DND-41 (cell line): ENCODE results near the gene KAZN.

ENCODE experiments used
- ATAC-seq: fragments of 200-7000 bp; cut with Tn5 transposase; 3 replicates; pipeline ENCODE4 v1.9.1; 2021; ENCODE audit warnings: low read depth; ENCODE audit not compliant: insufficient read depth
- DNase-seq: peaks from one replicate; pipeline ENCODE4 v3.0.0-alpha.2; 2020
- H2AFZ ChIP-seq: 2 replicates; pipeline ENCODE4 v1.6.0; 2012; ENCODE audit warnings: low read depth, low read length
- H3K27ac ChIP-seq: 2 replicates; pipeline ENCODE4 v1.5.1; 2012; ENCODE audit warnings: low read length, inconsistent platforms
- H3K27me3 ChIP-seq: fragments of 200-600 bp; sonication (generic); 2 replicates; pipeline ENCODE4 v1.6.0; 2012; ENCODE audit warnings: low read length, mild to moderate bottlenecking, inconsistent platforms; ENCODE audit not compliant: insufficient read depth, poor library complexity
- H3K36me3 ChIP-seq: 2 replicates; pipeline ENCODE4 v1.5.1; 2012; ENCODE audit warnings: low read length, inconsistent platforms; ENCODE audit not compliant: insufficient read depth
- H3K4me1 ChIP-seq: 2 replicates; pipeline ENCODE4 v1.5.1; 2012; ENCODE audit warnings: mild to moderate bottlenecking, low read length; ENCODE audit not compliant: insufficient read depth
- H3K4me2 ChIP-seq: 2 replicates; pipeline ENCODE4 v1.6.0; 2012; ENCODE audit warnings: mild to moderate bottlenecking, moderate library complexity, low read length, inconsistent platforms; ENCODE audit not compliant: insufficient read depth
- H3K4me3 ChIP-seq, 2 experiments: fragments of 200-600 bp in 1 of 2; shearing (Covaris generic) in 1 of 2; 2 replicates each; pipeline ENCODE4 v1.5.1; 2012 to 2016; ENCODE audit warnings: inconsistent platforms in 2 of 2, low read length in 2 of 2, mild to moderate bottlenecking in 2 of 2, low read depth in 1 of 2, moderate library complexity in 1 of 2
- H3K79me2 ChIP-seq: 2 replicates; pipeline ENCODE4 v1.6.0; 2012; ENCODE audit warnings: low read length, inconsistent platforms; ENCODE audit not compliant: insufficient read depth
- H3K9ac ChIP-seq: 2 replicates; pipeline ENCODE4 v1.6.0; 2012; ENCODE audit warnings: low read depth, mild to moderate bottlenecking, inconsistent platforms, low read length, moderate library complexity
- H3K9me3 ChIP-seq: 2 replicates; pipeline ENCODE4 v1.5.1; 2012; ENCODE audit warnings: low read length, moderate library complexity, mild to moderate bottlenecking, inconsistent platforms; ENCODE audit not compliant: insufficient read depth, severe bottlenecking
- H4K20me1 ChIP-seq: 2 replicates; pipeline ENCODE4 v1.6.0; 2012; ENCODE audit warnings: low read length; ENCODE audit not compliant: insufficient read depth
- EZH2 ChIP-seq: IDR thresholded peaks from 3 replicates; pipeline ENCODE4 v1.6.1; 2012; ENCODE audit warnings: borderline replicate concordance, low read depth, mild to moderate bottlenecking, moderate library complexity, low read length, inconsistent platforms; ENCODE audit not compliant: severe bottlenecking
- TF ChIP-seq, protein P1 (sequence below): IDR thresholded peaks from 2 replicates; pipeline ENCODE4 v1.5.1; 2012; ENCODE audit warnings: borderline replicate concordance, low read length, moderate library complexity, mild to moderate bottlenecking; ENCODE audit not compliant: poor library complexity, severe bottlenecking; ENCODE audit errors: extremely low read depth

Gene KAZN

DNA sequence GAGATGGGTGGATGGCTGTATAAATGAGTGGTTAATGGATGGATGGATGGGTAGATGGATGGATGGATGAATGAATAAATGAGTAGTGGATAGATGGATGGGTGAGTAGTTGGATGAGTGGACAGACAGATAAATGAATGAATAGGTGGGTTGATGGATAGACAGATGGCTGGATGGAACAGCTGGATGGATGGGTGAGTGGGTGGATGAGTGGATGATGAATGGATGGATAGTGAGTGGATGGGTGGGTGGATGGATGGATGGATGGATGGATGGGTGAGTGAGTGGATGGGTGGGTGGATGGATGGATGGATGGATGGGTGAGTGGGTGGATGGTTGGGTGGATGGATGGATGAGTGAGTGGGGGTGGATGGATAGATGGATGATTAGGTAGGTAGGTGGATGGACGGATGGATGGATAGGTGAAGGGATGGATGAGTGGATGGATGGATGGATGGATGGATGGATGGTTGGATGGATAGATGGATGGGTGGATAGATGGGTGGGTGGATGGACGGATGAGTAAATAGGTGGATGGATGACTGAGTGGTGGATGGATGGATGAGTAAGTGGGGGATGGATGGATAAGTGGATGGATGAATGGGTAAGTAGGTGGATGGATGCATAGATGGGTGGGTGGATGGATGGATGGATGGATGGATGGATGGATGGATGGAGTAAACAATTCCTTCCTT is 246.6 kb downstream of the KAZN start:
- no peak for ATAC-seq
- DNase-seq = no peak
- H4K20me1 ChIP-seq = no peaks in the 10 kb centered on the region
- no peak overlapping the region for H3K27ac ChIP-seq
- peaks cover 18% of the 10 kb centered on the region for H3K9me3 ChIP-seq
- H3K4me2 ChIP-seq = no peak overlapping the region
- no peaks in the 10 kb centered on the region for H3K36me3 ChIP-seq
- TF ChIP-seq EZH2 = no peak
- TF ChIP-seq, protein P1, sequence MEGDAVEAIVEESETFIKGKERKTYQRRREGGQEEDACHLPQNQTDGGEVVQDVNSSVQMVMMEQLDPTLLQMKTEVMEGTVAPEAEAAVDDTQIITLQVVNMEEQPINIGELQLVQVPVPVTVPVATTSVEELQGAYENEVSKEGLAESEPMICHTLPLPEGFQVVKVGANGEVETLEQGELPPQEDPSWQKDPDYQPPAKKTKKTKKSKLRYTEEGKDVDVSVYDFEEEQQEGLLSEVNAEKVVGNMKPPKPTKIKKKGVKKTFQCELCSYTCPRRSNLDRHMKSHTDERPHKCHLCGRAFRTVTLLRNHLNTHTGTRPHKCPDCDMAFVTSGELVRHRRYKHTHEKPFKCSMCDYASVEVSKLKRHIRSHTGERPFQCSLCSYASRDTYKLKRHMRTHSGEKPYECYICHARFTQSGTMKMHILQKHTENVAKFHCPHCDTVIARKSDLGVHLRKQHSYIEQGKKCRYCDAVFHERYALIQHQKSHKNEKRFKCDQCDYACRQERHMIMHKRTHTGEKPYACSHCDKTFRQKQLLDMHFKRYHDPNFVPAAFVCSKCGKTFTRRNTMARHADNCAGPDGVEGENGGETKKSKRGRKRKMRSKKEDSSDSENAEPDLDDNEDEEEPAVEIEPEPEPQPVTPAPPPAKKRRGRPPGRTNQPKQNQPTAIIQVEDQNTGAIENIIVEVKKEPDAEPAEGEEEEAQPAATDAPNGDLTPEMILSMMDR = no peak
- no peaks in the 10 kb centered on the region for H3K27me3 ChIP-seq
- H2AFZ ChIP-seq = no peak overlapping the region
- H3K4me1 ChIP-seq = no peaks in the 10 kb centered on the region
- H3K4me3 ChIP-seq = no peak overlapping the region
- H3K9ac ChIP-seq = no peak overlapping the region
- no peaks in the 10 kb centered on the region for H3K79me2 ChIP-seq

DNA sequence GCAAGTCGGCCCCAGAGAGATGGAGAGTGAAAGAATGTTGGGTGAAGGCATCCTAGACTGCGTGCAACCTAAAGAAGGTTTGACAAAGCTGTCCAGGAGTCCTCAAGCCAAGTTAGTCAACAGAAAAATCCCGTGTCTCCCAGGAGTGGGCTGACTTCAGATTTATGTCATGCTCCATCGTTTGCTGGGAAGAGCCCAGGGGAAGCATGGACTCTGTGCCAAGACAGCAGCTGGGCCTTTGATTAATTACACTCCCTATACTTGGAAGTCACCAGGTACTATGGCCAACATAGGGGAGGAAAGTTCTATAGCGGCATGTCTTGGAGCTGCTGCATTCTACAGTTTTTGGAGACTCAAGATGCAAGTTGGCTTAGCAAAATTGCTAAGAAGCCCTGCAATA is 247.4 kb downstream of the KAZN start:
- no peak overlapping the region for H3K9ac ChIP-seq
- TF ChIP-seq, protein P1 = no peak
- TF ChIP-seq EZH2 = no peak

DNA sequence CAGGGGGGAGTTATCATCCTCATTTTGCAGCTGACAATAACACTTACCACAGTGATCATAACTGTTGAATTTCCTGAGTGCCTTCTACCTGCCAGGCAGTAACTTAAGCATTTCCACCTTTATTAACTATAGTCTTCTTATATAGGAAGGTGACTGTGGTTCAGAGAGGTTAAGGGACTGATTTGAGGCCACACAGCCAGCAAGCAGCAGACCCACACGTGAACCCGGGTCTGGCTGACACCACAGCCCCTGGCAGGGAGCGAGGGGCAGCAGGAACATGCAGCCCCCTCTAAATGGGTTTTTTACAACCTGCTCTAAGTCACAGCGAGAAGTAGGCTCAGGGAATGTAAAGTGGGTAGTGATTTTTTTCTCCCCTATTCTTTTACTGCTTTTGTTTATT is 248.2 kb downstream of the KAZN start:
- DNase-seq (no peak), ATAC-seq (no peak)
- Histone ChIP-seq H3K27ac (no peak overlapping the region), H3K4me1 (no peaks in the 10 kb centered on the region), H3K36me3 (no peaks in the 10 kb centered on the region), H4K20me1 (no peaks in the 10 kb centered on the region), H3K79me2 (no peaks in the 10 kb centered on the region), H3K4me3 (no peak overlapping the region), H3K9me3 (peaks cover 8% of the 10 kb centered on the region), H3K4me2 (no peak overlapping the region), H3K9ac (no peak overlapping the region), H2AFZ (no peak overlapping the region), H3K27me3 (no peaks in the 10 kb centered on the region)
- TF ChIP-seq, protein P1 = no peak
- TF ChIP-seq EZH2 = no peak

More for the DNA sequence above, 247.4 kb downstream of the KAZN start:
- Histone ChIP-seq H3K27ac (no peak overlapping the region), H3K4me3 (no peak overlapping the region), H2AFZ (no peak overlapping the region), H3K27me3 (no peaks in the 10 kb centered on the region), H3K79me2 (no peaks in the 10 kb centered on the region), H3K36me3 (no peaks in the 10 kb centered on the region), H4K20me1 (no peaks in the 10 kb centered on the region), H3K9me3 (peaks cover 14% of the 10 kb centered on the region), H3K4me2 (no peak overlapping the region), H3K4me1 (no peaks in the 10 kb centered on the region)
- no peak for ATAC-seq
- no peak for DNase-seq
